Breast epithelium (tissue), 3 donors: ENCODE measurements around the gene RIPK3.

Source experiments
- POLR2A ChIP-seq: fragments of 450-650 bp; IDR thresholded peaks from one replicate; pipeline ENCODE4 v1.6.1; 2016; ENCODE audit warnings: antibody characterized with exemption, mild to moderate bottlenecking, moderate library complexity
- TF ChIP-seq, protein P1 (sequence below), 3 donors: fragments of 450-650 bp; IDR thresholded peaks; one replicate each; pipeline ENCODE4 v1.5.1; 2016 to 2017; ENCODE audit warnings: antibody characterized with exemption in 3 of 3, mild to moderate bottlenecking in 3 of 3, moderate library complexity in 3 of 3

DNA sequence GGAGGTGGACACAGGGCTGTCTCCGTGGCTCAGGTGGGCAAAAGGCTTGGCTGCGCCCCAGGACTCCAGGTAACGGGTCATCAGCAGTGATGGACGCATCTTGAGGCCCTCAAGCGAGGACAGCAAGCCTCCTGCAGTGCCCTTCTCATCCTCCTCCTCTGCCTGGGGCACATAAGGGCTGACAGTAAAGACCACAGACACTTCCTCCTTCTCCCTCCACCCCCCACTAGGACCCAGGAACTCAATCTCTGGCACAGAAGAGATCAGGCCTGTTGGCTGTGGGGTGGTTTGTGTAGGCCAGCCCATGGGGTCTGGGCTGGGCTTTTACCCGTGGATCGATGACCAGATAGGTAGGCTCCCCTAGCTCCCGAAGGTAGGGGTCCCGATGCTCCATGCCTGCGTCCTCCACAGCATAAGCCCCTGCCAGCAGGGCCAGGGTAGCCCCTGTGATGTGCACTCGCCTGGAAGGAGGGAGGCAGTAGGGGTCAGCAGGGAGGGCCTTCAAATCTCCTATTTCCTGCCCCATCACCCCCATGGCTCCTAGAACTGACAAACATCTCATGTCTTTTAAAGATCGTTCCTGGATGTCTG lies 10.6 kb downstream of the RIPK3 start:
- TF ChIP-seq, protein P1, sequence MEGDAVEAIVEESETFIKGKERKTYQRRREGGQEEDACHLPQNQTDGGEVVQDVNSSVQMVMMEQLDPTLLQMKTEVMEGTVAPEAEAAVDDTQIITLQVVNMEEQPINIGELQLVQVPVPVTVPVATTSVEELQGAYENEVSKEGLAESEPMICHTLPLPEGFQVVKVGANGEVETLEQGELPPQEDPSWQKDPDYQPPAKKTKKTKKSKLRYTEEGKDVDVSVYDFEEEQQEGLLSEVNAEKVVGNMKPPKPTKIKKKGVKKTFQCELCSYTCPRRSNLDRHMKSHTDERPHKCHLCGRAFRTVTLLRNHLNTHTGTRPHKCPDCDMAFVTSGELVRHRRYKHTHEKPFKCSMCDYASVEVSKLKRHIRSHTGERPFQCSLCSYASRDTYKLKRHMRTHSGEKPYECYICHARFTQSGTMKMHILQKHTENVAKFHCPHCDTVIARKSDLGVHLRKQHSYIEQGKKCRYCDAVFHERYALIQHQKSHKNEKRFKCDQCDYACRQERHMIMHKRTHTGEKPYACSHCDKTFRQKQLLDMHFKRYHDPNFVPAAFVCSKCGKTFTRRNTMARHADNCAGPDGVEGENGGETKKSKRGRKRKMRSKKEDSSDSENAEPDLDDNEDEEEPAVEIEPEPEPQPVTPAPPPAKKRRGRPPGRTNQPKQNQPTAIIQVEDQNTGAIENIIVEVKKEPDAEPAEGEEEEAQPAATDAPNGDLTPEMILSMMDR (IDR thresholded peaks at IDR 0.05), result no peak
- no peak for TF ChIP-seq POLR2A
